Left lung (tissue), 10 donors: ENCODE measurements around the gene STK39. TPM values are rescaled to one million over a fixed set of nuclear protein-coding genes. Genes with fewer than 3 reads are reported as not detected.

Experiments
- ATAC-seq: fragments of 200-7000 bp; cut with Tn5 transposase; one replicate; pipeline ENCODE4 v1.9.1; 2020; ENCODE audit warnings: moderate library complexity
- DNase-seq, 4 donors: peaks; one replicate each; pipeline ENCODE4 v3.0.0-alpha.2; 2013 to 2020
- H3K27ac ChIP-seq, 2 donors: fragments of 200-600 bp; sonication (generic) in 1 of 2; one replicate each; pipeline versions ENCODE4 v1.5.0 to v1.8.0; 2020 to 2021
- H3K27me3 ChIP-seq, 2 donors: fragments of 200-600 bp; sonication (generic) in 1 of 2; one replicate each; pipeline versions ENCODE4 v1.5.0 to v1.8.0; 2020 to 2021
- H3K36me3 ChIP-seq, 2 donors: fragments of 200-600 bp; sonication (generic) in 1 of 2; one replicate each; pipeline versions ENCODE4 v1.5.0 to v1.8.0; 2020 to 2021
- H3K4me1 ChIP-seq, 2 donors: fragments of 200-600 bp; one replicate each; pipeline ENCODE4 v1.8.0; 2021
- H3K4me3 ChIP-seq, 2 donors: fragments of 200-600 bp; sonication (generic) in 1 of 2; one replicate each; pipeline versions ENCODE4 v1.5.0 to v1.8.0; 2020 to 2021; ENCODE audit warnings: mild to moderate bottlenecking in 1 of 2
- H3K9me3 ChIP-seq, 2 donors: fragments of 200-600 bp; sonication (generic) in 1 of 2; one replicate each; pipeline versions ENCODE4 v1.5.0 to v1.8.0; 2020 to 2021
- intact Hi-C, 2 donors: fragments of 100-400 bp; cut with DNase I; formaldehyde crosslinking; loops; one replicate each; pipeline versions ENCODE4 v1.11.2 to v1.14.2; 2022
- polyA plus RNA-seq, 6 donors: library from polyadenylated mRNA; unstranded; fragments of 120-200 nt; gene quantifications; one replicate each; pipeline ENCODE4 v1.2.1, GENCODE V29; 2013; ENCODE audit not compliant: insufficient read length in 6 of 6
- total RNA-seq, 2 donors: library from RNA; stranded (reverse); fragmentation: NEBNext Ultra II Directional; extraction: Animal tissue kit (Norgen Biotek cat#: 25700); gene quantifications; one replicate each; pipeline ENCODE4 v1.2.1, GENCODE V29; 2021
- TF ChIP-seq, protein P1 (sequence below), 2 donors: fragments of 200-600 bp; sonication (generic) in 1 of 2; IDR thresholded peaks; one replicate each; pipeline versions ENCODE4 v1.5.0 to v1.8.0; 2021; ENCODE audit warnings: antibody characterized with exemption in 2 of 2
- donor health status: DM: no; HTN: yes; CAD: no.
- donor health status: DM: no; HTN: no; CAD: no.

Gene STK39
- total and polyA plus RNA-seq, 8 donors, result 15.7 to 31.3 (median 27.0) TPM

DNA sequence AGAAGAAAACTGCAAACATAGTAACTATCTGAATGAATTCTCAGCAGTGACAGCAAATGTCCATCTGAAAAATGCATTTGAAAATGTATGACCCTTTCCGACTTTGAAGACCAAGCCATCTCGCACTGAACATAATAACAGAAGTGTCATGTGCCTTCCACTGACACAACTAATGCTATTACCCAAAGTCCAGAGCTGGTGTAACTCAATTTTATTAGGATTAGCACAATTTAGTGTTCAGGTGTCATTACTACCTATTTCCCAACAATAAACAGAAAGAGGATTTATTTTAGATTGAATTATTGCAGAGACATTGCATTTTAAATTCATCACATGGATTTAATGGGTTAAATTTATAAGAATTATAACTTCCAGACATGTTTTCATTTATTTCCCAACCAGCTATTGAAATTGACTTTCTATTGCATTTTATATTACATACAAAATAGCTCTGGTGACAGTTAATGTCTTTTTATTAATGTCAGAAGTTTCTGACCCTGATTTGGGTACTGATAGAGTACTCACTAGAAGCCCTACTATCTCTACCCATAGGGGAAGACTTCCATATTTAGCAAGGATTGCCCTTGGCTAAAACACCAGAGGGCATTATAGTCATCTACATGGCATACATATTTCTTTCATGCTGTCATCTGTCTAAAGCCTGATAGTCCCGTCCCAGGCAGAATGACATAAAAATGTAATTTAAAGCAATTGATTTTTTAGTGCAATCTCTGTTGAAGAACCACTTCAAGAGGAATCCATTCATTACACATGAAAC is 7.0 kb upstream of the STK39 start:
- H3K4me3 ChIP-seq, result no peak overlapping the region

DNA sequence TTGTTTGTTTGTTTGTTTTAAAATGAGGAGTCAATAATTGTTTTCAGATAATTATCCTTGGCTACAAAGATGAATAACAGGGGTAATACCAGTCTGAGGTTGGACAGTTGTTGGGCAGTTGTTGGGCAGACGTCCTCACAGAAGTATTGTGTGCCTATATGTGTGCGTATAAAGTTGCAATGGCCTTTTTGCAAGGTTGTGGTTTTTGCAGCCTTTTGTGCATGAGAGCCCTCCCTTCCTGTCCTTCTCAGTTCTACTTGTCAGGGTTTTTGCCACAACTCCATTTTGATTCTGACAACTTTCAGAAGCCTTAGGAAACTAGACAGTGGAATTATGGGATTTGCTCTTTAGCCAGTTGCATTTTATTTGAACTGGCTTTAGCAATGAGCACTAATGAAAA is 6.0 kb upstream of the STK39 start:
- Histone ChIP-seq H3K36me3 (no peaks in the 10 kb centered on the region), H3K27ac (no peak overlapping the region), H3K4me3 (no peak overlapping the region), H3K4me1 (peaks cover 0 to 4% of the 10 kb centered on the region in 2 donors), H3K27me3 (no peaks in the 10 kb centered on the region), H3K9me3 (peaks cover 0 to under 1% of the 10 kb centered on the region in 2 donors)
- TF ChIP-seq, protein P1, sequence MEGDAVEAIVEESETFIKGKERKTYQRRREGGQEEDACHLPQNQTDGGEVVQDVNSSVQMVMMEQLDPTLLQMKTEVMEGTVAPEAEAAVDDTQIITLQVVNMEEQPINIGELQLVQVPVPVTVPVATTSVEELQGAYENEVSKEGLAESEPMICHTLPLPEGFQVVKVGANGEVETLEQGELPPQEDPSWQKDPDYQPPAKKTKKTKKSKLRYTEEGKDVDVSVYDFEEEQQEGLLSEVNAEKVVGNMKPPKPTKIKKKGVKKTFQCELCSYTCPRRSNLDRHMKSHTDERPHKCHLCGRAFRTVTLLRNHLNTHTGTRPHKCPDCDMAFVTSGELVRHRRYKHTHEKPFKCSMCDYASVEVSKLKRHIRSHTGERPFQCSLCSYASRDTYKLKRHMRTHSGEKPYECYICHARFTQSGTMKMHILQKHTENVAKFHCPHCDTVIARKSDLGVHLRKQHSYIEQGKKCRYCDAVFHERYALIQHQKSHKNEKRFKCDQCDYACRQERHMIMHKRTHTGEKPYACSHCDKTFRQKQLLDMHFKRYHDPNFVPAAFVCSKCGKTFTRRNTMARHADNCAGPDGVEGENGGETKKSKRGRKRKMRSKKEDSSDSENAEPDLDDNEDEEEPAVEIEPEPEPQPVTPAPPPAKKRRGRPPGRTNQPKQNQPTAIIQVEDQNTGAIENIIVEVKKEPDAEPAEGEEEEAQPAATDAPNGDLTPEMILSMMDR (IDR thresholded peaks at IDR 0.05), result no peak
- no peak for DNase-seq
- intact Hi-C loops, result no loop called here
- no peak for ATAC-seq

More for the DNA sequence above, 7.0 kb upstream of the STK39 start:
- H3K27ac ChIP-seq, result no peak overlapping the region
- peaks cover 0 to 10% of the 10 kb centered on the region in 2 donors for H3K9me3 ChIP-seq
- ATAC-seq, result peak; percentile 55
- H3K4me1 ChIP-seq, result peaks cover 0 to 4% of the 10 kb centered on the region in 2 donors
- TF ChIP-seq, protein P1 (IDR thresholded peaks at IDR 0.05), result no peak
- H3K27me3 ChIP-seq, result no peaks in the 10 kb centered on the region
- H3K36me3 ChIP-seq, result no peaks in the 10 kb centered on the region
- intact Hi-C loops, result no loop called here
- DNase-seq, result no peak

DNA sequence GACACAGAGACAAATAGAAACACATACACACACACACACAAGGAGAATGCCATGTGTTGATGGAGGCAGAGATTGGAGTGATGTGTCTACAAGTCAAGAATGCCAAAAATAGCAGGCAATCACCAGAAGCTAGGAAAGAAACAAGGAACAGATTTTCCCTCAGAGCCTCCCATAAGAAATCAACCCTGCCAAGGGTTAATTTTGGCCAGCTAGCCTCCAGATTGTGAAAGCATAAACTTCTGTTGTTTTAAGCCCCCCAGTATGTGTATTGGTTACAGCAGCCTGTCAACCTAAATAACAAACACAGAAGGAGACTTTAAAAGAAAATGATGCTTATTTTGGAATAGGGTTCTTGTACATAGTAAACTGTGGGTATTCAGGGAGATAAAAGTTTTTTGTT is 5.6 kb upstream of the STK39 start:
- no peak for ATAC-seq
- intact Hi-C loops, result no loop called here
- H3K27me3 ChIP-seq, result no peaks in the 10 kb centered on the region
- H3K9me3 ChIP-seq, result no peaks in the 10 kb centered on the region
- no peak overlapping the region for H3K27ac ChIP-seq
- TF ChIP-seq, protein P1 (IDR thresholded peaks at IDR 0.05), result no peak
- H3K4me1 ChIP-seq, result peaks cover 2 to 4% of the 10 kb centered on the region in 2 donors
- H3K36me3 ChIP-seq, result no peaks in the 10 kb centered on the region
- no peak overlapping the region for H3K4me3 ChIP-seq
- DNase-seq, result peak in 1 of 4 donors; percentile 32

GRCh38 chr2:168246483-168247340 is 683 bp downstream of the STK39 start:
- DNase-seq, result peak; percentile 32 to 95 (median 70)
- intact Hi-C loops, result no loop called here
- H3K27me3 ChIP-seq, result no peaks in the 10 kb centered on the region
- peaks cover 6 to 25% of the 10 kb centered on the region in 2 donors for H3K4me1 ChIP-seq
- TF ChIP-seq, protein P1 (IDR thresholded peaks at IDR 0.05), result peak in 1 of 2 donors; percentile 12
- H3K27ac ChIP-seq, result peak overlapping the region; percentile 76 to 83
- ATAC-seq, result peak; percentile 83
- H3K4me3 ChIP-seq, result peak overlapping the region; percentile 76
- no peaks in the 10 kb centered on the region for H3K9me3 ChIP-seq
- no peaks in the 10 kb centered on the region for H3K36me3 ChIP-seq

DNA sequence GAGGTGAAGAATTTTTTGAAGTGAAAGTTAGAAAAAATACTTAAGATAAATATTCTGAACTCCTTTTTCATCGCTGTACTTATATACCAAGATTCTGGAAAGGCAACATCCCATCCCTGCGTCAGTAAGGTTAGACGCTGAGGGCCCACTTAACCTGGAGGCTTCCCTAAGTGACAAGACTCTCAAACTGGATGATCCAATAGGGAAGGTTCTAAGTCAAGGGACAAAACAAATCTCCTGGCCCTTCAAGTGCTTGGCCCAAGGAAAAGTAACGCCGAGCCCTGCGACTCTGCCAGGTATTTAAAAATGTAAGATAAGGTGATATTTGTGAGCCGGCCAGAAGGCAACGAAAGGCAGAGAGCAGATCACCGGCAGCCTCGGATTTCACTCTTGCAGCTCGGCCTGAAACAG is 1.3 kb downstream of the STK39 start:
- peaks cover 6 to 25% of the 10 kb centered on the region in 2 donors for H3K4me1 ChIP-seq

More for the DNA sequence above, 1.3 kb downstream of the STK39 start:
- TF ChIP-seq, protein P1 (IDR thresholded peaks at IDR 0.05), result peak in 1 of 2 donors; percentile 9
- H3K9me3 ChIP-seq, result no peaks in the 10 kb centered on the region
- peak; percentile 26 for ATAC-seq
- peak overlapping the region; percentile 76 for H3K4me3 ChIP-seq
- H3K36me3 ChIP-seq, result no peaks in the 10 kb centered on the region
- intact Hi-C loops, result no loop called here
- H3K27ac ChIP-seq, result peak overlapping the region; percentile 76 to 83
- no peaks in the 10 kb centered on the region for H3K27me3 ChIP-seq
- DNase-seq, result peak in 1 of 4 donors; percentile 13
